ENCODE measurements around the gene RAP1GAP.
"Not testable (repeated sequence)": the region's sequence is repeated elsewhere in the genome, so short reads cannot be mapped to it uniquely, and the experiment has no call there.

The RAP1GAP gene

DNA sequence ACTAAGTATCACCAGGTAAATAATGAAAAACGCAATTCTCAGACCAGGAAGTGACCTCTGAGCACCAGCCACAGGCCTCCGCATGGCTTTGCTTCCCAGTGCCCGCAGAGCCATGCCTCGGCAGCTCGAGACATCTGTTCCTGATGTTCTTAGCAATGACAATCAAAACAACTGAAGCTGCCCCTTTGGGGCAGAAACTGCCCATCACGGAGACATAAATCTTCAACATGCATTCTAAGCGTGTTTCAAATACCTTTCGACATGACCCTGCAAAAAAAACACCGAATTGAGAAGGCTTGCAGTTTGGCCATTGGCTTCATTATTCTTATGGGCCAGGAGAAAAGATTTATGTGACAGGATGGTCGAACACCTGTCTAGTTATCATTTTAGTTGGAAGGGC lies 5.8 kb upstream of the RAP1GAP start:
- no peak for DNase-seq

DNA sequence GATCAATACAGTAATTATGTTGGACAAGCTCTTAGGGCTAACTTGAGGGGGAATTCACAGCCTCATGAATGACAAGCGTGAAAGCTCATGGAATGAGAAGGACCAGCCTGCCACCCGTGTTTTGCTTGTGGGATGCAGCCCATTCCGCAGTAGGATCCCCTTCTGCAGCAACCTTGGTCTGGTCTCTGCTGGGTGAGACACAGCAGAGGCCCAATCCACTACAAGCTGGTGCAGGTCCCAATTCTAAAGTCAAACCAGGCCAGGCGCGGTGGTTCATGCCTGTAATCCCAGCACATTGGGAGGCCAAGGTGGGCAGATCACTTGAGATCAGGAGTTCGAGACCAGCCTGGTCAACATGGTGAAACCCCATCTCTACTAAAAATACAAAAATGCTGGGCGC lies 4.7 kb upstream of the RAP1GAP start:
- DNase-seq: not testable (repeated sequence)

GRCh38 chr1:21673277-21673780 lies 4.2 kb upstream of the RAP1GAP start:
- DNase-seq: no peak

DNA sequence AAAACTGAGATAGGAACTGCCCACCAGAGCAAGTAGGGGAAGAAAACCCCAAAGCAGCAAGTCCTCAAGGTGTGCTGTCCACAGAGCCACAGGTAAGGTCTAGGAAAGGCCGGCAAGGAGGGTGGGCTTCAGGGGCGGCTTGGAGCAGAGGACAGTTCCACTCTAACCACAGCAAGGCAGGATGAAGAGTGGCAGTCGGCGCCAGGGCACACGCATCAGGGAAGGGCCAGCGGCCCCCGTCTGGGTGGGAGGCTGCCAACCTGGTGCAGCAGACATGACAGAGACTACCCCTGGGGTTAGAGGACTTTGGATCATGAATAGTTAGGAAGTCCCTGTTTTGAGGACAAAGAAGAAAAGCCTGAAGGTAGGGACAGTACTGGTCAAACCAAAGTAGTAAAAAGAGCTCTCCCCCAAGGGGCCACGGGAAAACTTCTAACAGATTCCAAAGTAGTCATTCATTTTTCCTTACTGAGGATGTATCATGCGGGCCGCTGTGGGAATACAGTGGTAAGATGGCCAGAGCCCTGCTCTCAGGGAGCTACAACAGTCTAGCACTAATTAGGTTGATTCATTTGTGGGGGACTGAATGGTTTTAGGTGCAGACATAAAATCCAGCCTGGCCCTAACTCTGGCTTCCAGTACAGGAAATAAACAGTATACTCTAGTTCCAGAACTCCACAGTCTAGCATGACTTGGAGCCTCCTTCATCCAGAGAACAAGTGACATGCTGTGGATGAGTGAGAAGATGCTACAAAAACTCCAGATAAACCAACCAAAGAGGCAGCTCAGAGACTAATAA lies 3.5 kb upstream of the RAP1GAP start:
- no peak for DNase-seq

- DNase-seq: no peak
These were observed 2.8 kb upstream of the RAP1GAP start for GRCh38 chr1:21671915-21672314.

DNA sequence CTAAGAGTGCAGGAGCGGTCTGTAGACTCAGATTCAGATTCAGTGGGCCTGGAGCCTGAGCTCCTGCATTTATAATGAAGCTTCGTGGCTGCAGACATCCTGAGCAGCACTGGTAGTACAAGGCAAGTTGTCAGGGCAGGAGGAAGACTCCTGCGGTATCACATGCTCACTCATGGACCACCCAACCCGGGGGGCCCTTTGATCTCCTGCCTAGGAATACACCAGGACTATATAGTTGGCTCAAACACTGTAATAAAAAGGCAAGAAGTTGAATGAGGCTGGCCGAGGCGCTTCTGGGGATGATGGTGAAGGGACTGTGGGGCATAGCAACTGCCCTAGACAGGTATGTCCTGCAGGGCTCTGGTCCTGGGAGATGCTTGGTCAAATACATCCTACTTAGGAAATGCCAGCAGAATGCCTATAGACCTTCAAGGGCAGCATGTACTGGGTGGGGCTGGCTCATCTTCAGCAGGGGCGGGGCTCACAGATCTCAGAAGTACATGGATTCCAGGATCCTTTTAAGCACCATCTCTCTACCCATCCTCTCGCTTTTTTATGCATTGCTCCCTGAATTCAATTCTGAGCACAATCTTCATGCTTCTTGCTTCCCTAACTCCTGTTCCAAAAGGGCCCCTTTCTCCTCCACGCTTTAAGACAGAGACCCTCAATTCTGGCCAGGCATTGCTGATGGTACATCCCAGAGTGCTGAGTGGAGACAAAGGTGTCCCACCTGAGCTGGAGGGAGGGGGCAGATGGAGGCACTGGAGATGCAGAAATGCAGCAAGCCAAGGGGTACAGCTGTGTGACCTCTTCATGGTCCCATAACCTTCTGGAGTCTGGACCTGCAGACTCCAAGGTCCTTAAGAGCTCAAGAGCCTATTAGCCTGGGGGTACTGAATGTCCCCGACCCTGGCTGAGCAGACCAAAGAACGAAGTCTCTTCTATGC lies 2.1 kb upstream of the RAP1GAP start:
- no peak for DNase-seq

DNA sequence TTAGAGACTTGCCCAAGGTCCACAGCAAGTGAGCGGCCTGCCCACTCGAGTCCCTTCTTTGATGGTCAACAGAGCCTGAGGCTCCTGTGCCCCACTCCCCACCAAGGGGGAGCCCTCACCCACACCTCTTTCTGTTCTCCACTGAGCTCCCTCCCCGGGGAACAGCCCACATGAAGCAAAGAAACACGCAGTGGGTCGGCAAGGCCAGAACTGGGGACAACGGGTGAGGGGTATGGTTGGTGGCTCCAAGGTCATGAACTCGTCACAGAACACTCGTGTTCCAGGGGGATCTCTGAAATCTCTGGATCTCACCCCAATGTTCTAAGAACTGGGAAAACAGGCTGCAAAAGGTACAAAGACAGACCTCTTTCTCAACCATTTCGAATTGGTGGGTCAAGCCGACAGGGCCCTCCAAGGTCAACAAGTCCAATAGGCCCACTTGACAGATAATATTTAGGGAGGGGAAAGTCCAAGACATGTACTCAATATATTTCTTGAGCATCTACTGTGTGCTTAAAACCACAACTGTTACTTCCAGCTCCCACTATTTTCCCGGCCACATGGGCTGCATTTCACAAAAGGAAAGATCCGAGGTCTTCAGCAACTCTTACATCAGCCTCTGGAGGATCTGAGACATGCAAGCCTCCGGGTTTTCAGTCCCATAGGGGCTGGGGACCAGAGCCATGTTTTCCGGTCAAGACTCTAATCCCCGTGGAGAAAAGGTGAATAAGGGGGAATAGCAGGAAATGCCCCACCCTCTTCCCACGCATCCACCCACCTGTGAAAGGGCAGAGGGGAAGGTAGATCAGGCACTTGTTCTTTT lies 1.1 kb upstream of the RAP1GAP start:
- DNase-seq: no peak

- DNase-seq: no peak
These were observed 253 bp downstream of the RAP1GAP start for GRCh38 chr1:21668951-21669257.

GRCh38 chr1:21668232-21668950 lies 766 bp downstream of the RAP1GAP start:
- no peak for DNase-seq

GRCh38 chr1:21667348-21668231 lies 1.6 kb downstream of the RAP1GAP start:
- no peak for DNase-seq

- no peak for DNase-seq
These were observed 2.4 kb downstream of the RAP1GAP start for GRCh38 chr1:21666576-21667320.

GRCh38 chr1:21665711-21666575 lies 3.2 kb downstream of the RAP1GAP start:
- DNase-seq: no peak

- no peak for DNase-seq
These were observed 4.2 kb downstream of the RAP1GAP start for GRCh38 chr1:21664806-21665588.

DNA sequence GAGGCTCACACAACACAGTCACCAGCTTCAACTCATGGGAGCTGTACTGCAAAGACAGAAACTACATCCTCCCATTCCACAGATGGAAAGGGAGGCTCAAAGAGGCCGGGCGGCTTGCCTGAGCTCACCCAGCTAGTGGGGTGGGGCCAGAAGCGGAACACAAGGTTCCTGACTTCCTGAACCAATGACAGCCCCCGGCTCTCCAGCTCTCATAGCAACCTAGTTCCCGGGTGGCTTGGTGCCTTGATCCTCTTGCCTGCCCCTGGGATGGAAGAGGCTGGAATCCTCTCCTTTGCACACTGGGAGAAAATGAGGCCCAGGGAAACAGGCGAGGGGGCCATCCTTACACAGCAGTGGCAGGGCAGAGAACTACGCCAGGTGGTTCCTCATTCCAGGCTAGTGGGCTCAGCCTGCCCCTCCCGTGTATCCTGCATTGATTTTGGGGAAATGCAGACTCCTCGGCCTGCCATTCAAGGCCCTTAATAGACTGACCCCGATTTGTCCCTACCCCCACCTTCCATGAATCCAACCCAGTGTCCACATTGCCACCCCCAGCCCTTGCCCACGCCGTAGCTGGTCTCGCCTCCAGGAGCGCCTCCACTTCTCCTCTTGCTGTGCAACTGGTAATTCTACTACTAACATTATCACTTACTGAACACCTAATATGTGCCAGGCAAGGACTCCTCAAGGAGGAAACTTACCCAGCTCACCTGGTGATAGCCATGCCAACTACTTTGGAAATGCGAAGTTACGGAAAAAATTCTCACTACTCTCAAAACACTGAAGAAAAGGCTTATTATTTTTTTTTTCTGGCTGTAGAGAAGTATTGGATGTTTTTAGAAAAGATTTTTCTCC lies 5.0 kb downstream of the RAP1GAP start:
- DNase-seq: no peak

DNA sequence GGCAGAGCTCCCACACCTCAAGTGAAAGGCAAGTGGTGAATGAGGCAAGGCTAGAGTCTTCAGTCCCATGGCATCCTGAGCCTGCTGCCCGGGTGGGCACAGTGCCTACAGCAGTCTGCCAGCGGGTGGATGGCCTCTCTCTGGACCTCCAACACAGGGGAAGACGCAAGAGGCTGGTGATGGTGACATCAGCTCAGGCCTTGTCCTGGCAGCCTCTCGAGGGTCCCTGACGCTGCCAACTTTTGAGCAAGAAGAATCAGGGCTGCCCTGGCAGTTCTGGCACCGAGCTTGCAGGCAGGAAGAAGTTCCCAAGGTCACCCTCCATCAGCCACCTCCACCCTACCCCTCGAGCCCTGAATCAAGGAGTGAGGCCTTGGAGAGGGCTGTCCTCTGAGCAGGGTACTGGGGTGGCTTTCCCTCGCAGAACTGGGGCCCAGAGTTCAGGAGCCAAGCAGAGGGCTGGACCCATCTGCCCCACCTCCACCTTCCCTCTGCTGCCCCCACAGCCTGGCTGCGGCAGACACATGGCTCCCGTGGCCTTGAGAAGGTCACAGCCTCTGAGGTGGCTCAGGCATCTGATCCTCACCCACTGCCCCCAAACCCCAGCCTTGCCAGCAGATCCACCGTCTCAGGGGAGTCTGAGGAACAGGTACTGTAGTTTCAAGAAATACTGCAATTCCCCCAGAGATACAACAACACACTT lies 5.8 kb downstream of the RAP1GAP start:
- no peak for DNase-seq

GRCh38 chr1:21662426-21663247 lies 6.5 kb downstream of the RAP1GAP start:
- DNase-seq: no peak

All from activated T-cell treated with anti-CD3 and anti-CD28 coated beads, Interleukin-2, amount 50 U/mL, for 1 hour (primary cell).